ENCODE data around the gene PCDHGA3. TPM values are rescaled to one million over a fixed set of nuclear protein-coding genes. Genes with fewer than 3 reads are reported as not detected.
"Not testable (repeated sequence)": the region's sequence is repeated elsewhere in the genome, so short reads cannot be mapped to it uniquely, and the experiment has no call there.

Gene PCDHGA3
- total RNA-seq, 1 donor = 2.9 TPM

- H3K36me3 ChIP-seq (ENCODE audit: insufficient read depth, low read length) = no peaks in the 10 kb centered on the region
- peak overlapping the region; percentile 21 for H3K4me2 ChIP-seq (ENCODE audit: insufficient read depth, low read length)
- DNase-seq (ENCODE audit: insufficient read length, low spot score, missing footprints) = no peak
- H3K27ac ChIP-seq (ENCODE audit: low read depth, low read length) = no peak overlapping the region
- no peaks in the 10 kb centered on the region for H3K4me1 ChIP-seq (ENCODE audit: insufficient read depth, low read length)
- no peak overlapping the region for H2AFZ ChIP-seq (ENCODE audit: low read length)
- no peaks in the 10 kb centered on the region for H3K79me2 ChIP-seq (ENCODE audit: insufficient read depth, low read length)
- peaks cover 16% of the 10 kb centered on the region for H3K27me3 ChIP-seq (ENCODE audit: insufficient read depth, low read length)
- H4K20me1 ChIP-seq (ENCODE audit: insufficient read depth, low read length) = no peaks in the 10 kb centered on the region
- TF ChIP-seq CTCF (IDR thresholded peaks at IDR 0.05; ENCODE audit: extremely low read depth, low read depth, low read length) = no peak
- H3K9me3 ChIP-seq (ENCODE audit: low read depth, low read length) = peaks cover 8% of the 10 kb centered on the region
- peak overlapping the region; percentile 68 for H3K4me3 ChIP-seq (ENCODE audit: insufficient read depth, low read length)
Measured at GRCh38 chr5:141374627-141375026, 31.0 kb downstream of the PCDHGA3 start.

DNA sequence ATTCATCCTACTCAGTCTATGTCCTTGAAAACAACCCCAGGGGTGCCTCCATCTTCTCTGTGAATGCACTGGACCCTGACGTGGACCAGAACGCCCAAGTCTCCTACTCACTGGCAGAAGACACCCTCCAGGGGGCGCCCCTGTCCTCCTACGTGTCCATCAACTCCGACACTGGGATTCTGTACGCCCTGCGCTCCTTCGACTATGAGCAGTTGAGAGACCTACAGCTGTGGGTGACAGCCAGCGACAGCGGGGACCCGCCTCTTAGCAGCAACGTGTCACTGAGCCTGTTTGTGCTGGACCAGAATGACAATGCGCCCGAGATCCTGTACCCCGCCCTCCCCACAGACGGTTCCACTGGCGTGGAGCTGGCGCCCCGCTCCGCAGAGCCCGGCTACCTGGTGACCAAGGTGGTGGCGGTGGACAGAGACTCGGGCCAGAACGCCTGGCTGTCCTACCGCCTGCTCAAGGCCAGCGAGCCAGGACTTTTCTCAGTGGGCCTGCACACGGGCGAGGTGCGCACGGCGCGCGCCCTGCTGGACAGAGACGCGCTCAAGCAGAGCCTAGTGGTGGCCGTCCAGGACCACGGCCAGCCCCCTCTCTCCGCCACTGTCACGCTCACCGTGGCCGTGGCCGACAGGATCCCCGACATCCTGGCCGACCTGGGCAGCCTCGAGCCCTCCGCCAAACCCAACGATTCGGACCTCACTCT is 32.0 kb downstream of the PCDHGA3 start:
- not testable (repeated sequence) for H4K20me1 ChIP-seq (ENCODE audit: insufficient read depth, low read length); H3K4me3 ChIP-seq (ENCODE audit: insufficient read depth, low read length); H2AFZ ChIP-seq (ENCODE audit: low read length); H3K9me3 ChIP-seq (ENCODE audit: low read depth, low read length); DNase-seq (ENCODE audit: insufficient read length, low spot score, missing footprints); H3K27ac ChIP-seq (ENCODE audit: low read depth, low read length); H3K36me3 ChIP-seq (ENCODE audit: insufficient read depth, low read length); H3K79me2 ChIP-seq (ENCODE audit: insufficient read depth, low read length); H3K4me1 ChIP-seq (ENCODE audit: insufficient read depth, low read length); H3K4me2 ChIP-seq (ENCODE audit: insufficient read depth, low read length)
- peaks cover 15% of the 10 kb centered on the region for H3K27me3 ChIP-seq (ENCODE audit: insufficient read depth, low read length)

- H3K4me2 ChIP-seq (ENCODE audit: insufficient read depth, low read length) = peak within 1 kb of the TSS; percentile 77
- H3K9me3 ChIP-seq (ENCODE audit: low read depth, low read length) = no peaks in the 10 kb centered on the region
- no peaks in the 10 kb centered on the region for H3K36me3 ChIP-seq (ENCODE audit: insufficient read depth, low read length)
- H2AFZ ChIP-seq (ENCODE audit: low read length) = peak within 1 kb of the TSS; percentile 58
- DNase-seq (ENCODE audit: insufficient read length, low spot score, missing footprints) = peak; percentile 93
- H4K20me1 ChIP-seq (ENCODE audit: insufficient read depth, low read length) = no peaks in the 10 kb centered on the region
- H3K79me2 ChIP-seq (ENCODE audit: insufficient read depth, low read length) = no peaks in the 10 kb centered on the region
- H3K4me3 ChIP-seq (ENCODE audit: insufficient read depth, low read length) = peak within 1 kb of the TSS; percentile 71
- H3K4me1 ChIP-seq (ENCODE audit: insufficient read depth, low read length) = no peaks in the 10 kb centered on the region
- no peaks in the 10 kb centered on the region for H3K27me3 ChIP-seq (ENCODE audit: insufficient read depth, low read length)
- H3K27ac ChIP-seq (ENCODE audit: low read depth, low read length) = no peak within 1 kb of the TSS
- TF ChIP-seq CTCF (IDR thresholded peaks at IDR 0.05; ENCODE audit: extremely low read depth, low read depth, low read length) = peak; percentile 65
Measured at GRCh38 chr5:141382469-141383294, 39.1 kb downstream of the PCDHGA3 start, which contains the start of gene PCDHGA7. PCDHGA7 (plus strand) TSS chr5:141382742; CDS start chr5:141382900, 158 bp downstream.

DNA sequence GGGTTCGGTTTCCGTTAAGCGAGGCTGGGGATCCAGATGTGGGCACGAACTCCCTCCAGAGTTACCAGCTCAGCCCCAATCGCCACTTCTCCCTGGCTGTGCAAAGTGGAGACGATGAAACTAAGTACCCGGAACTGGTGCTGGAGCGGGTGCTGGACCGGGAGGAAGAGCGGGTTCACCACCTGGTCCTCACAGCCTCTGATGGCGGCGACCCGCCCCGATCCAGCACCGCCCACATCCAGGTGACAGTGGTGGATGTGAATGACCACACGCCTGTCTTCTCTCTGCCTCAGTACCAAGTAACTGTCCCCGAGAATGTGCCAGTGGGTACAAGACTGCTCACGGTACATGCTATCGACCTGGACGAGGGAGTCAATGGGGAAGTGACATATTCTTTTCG is 39.7 kb downstream of the PCDHGA3 start:
- Histone ChIP-seq H3K9me3 (ENCODE audit: low read depth, low read length) (peaks cover 2% of the 10 kb centered on the region), H3K4me2 (ENCODE audit: insufficient read depth, low read length) (peak overlapping the region; percentile 77), H3K36me3 (ENCODE audit: insufficient read depth, low read length) (no peaks in the 10 kb centered on the region), H4K20me1 (ENCODE audit: insufficient read depth, low read length) (no peaks in the 10 kb centered on the region), H3K27me3 (ENCODE audit: insufficient read depth, low read length) (no peaks in the 10 kb centered on the region), H3K4me1 (ENCODE audit: insufficient read depth, low read length) (no peaks in the 10 kb centered on the region), H3K79me2 (ENCODE audit: insufficient read depth, low read length) (no peaks in the 10 kb centered on the region), H3K4me3 (ENCODE audit: insufficient read depth, low read length) (peak overlapping the region; percentile 71), H2AFZ (ENCODE audit: low read length) (peak overlapping the region; percentile 58), H3K27ac (ENCODE audit: low read depth, low read length) (no peak overlapping the region)
- DNase-seq (ENCODE audit: insufficient read length, low spot score, missing footprints) = no peak
- TF ChIP-seq CTCF (IDR thresholded peaks at IDR 0.05; ENCODE audit: extremely low read depth, low read depth, low read length) = no peak

Measured in osteoblast (primary cell).